PC-3 (cell line): ENCODE data around the gene SYT5. TPM values are rescaled to one million over a fixed set of nuclear protein-coding genes. Genes with fewer than 3 reads are reported as not detected.
"Not testable (repeated sequence)": the region's sequence is repeated elsewhere in the genome, so short reads cannot be mapped to it uniquely, and the experiment has no call there.

Source experiments
- ATAC-seq: fragments of 200-7000 bp; cut with Tn5 transposase; 2 replicates; pipeline ENCODE4 v1.9.1; 2020; ENCODE audit warnings: mild to moderate bottlenecking, moderate library complexity
- BruUV-seq: library from RNA; stranded (reverse); fragments of 400-500 nt; replicated peaks from 2 replicates; lab custom pipeline; 2021; lab: Mats Ljungman, UMichigan
- CTCF ChIA-PET: fragments of 300-600 bp; sonication (Branson Sonifier 250); formaldehyde crosslinking; loops from one replicate; lab custom pipeline; 2022; ENCODE audit warnings: antibody characterized with exemption; lab: Charles Lee
- POLR2A ChIA-PET: fragments of 300-600 bp; sonication (Branson Sonifier 250); formaldehyde crosslinking; loops from one replicate; lab custom pipeline; 2022; ENCODE audit warnings: antibody characterized with exemption; ENCODE audit not compliant: unreplicated experiment; lab: Charles Lee
- DNase-seq: peaks from one replicate; pipeline ENCODE4 v3.0.0-alpha.2; 2015
- H2AFZ ChIP-seq: fragments of 300-600 bp; sonication (generic); 2 replicates; pipeline ENCODE4 v1.6.0; 2016; ENCODE audit warnings: antibody characterized with exemption, low read length
- H3F3A ChIP-seq: fragments of 300-600 bp; sonication (generic); one replicate; pipeline ENCODE4 v1.6.0; 2017; ENCODE audit warnings: antibody characterized with exemption, low read length, control low read depth, mild to moderate bottlenecking; ENCODE audit not compliant: unreplicated experiment
- H3K27ac ChIP-seq: fragments of 300-600 bp; sonication (generic); 2 replicates; pipeline ENCODE4 v1.5.1; 2016; ENCODE audit warnings: mild to moderate bottlenecking, low read length
- H3K27me3 ChIP-seq: fragments of 300-600 bp; sonication (generic); 2 replicates; pipeline ENCODE4 v1.6.1; 2016; ENCODE audit warnings: low read length, mixed read lengths
- H3K36me3 ChIP-seq: fragments of 300-600 bp; sonication (generic); 2 replicates; pipeline ENCODE4 v1.6.1; 2016; ENCODE audit warnings: low read depth, mixed run types, low read length, mixed read lengths
- H3K4me1 ChIP-seq: fragments of 300-600 bp; sonication (generic); 2 replicates; pipeline ENCODE4 v1.5.1; 2016; ENCODE audit warnings: low read length; ENCODE audit not compliant: insufficient read depth
- H3K4me2 ChIP-seq: fragments of 300-600 bp; sonication (generic); 2 replicates; pipeline ENCODE4 v1.6.0; 2016; ENCODE audit warnings: low read length
- H3K4me3 ChIP-seq: fragments of 300-600 bp; sonication (generic); 2 replicates; pipeline ENCODE4 v1.5.1; 2016; ENCODE audit warnings: mild to moderate bottlenecking, low read length, mixed read lengths
- H3K79me2 ChIP-seq: fragments of 300-600 bp; sonication (generic); 2 replicates; pipeline ENCODE4 v1.6.1; 2017; ENCODE audit warnings: low read length, mixed read lengths
- H3K9ac ChIP-seq: fragments of 300-600 bp; sonication (generic); 2 replicates; pipeline ENCODE4 v1.6.0; 2016; ENCODE audit warnings: mild to moderate bottlenecking, low read length
- H3K9me2 ChIP-seq: fragments of 300-600 bp; sonication (generic); replicated peaks from 2 replicates; pipeline ENCODE4 v1.6.1; 2016; ENCODE audit warnings: mixed run types, low read length, mixed read lengths
- H3K9me3 ChIP-seq: fragments of 300-600 bp; sonication (generic); 2 replicates; pipeline ENCODE4 v1.6.1; 2016; ENCODE audit warnings: low read length, mixed read lengths
- H4K20me1 ChIP-seq: fragments of 300-600 bp; sonication (generic); 2 replicates; pipeline ENCODE4 v1.6.1; 2016; ENCODE audit warnings: low read length, mixed read lengths
- CTCF ChIP-seq: fragments of 300-600 bp; sonication (generic); conservative IDR thresholded peaks from 2 replicates; pipeline ENCODE4 v1.5.1; 2017; ENCODE audit warnings: antibody characterized with exemption, low read depth, mild to moderate bottlenecking, low read length
- EZH2 ChIP-seq: fragments of 300-600 bp; sonication (generic); IDR thresholded peaks from one replicate; pipeline ENCODE4 v1.6.1; 2017; ENCODE audit warnings: antibody characterized with exemption, mild to moderate bottlenecking, low read length; ENCODE audit not compliant: unreplicated experiment
- EZH2phosphoT487 ChIP-seq: fragments of 300-600 bp; sonication (generic); IDR thresholded peaks from 2 replicates; pipeline ENCODE4 v1.6.1; 2018; ENCODE audit warnings: mild to moderate bottlenecking, antibody characterized with exemption, low read length, borderline replicate concordance
- intact Hi-C: fragments of 100-400 bp; cut with micrococcal nuclease; formaldehyde crosslinking; loops from 2 replicates; pipeline ENCODE4 v1.9.0; 2023
- total RNA-seq: library from RNA; depleted of rRNA; stranded (reverse); fragments of >200 nt; gene quantifications from 2 replicates; pipeline ENCODE4 v1.2.3, GENCODE V29; 2014

Gene SYT5
- total RNA-seq, 1 experiment from 2014 or later, result 2.5 TPM

GRCh38 chr19:55225415-55225958 lies 45.4 kb upstream of the SYT5 start:
- no TSS peak for BruUV-seq
- Histone ChIP-seq H4K20me1 (no peaks in the 10 kb centered on the region), H3K4me2 (no peak overlapping the region), H3K9ac (no peak overlapping the region), H3K36me3 (peaks cover 14% of the 10 kb centered on the region; the same call in 1 of the 2 replicates), H3K9me3 (no peaks in the 10 kb centered on the region), H3K4me3 (no peak overlapping the region), H3K27ac (no peak overlapping the region), H3K9me2 (no peaks in the 10 kb centered on the region), H3K27me3 (no peaks in the 10 kb centered on the region), H3K79me2 (no peaks in the 10 kb centered on the region), H3F3A (no peaks in the 10 kb centered on the region), H2AFZ (no peak overlapping the region), H3K4me1 (no peaks in the 10 kb centered on the region)
- intact Hi-C loops, result no loop called here
- CTCF ChIA-PET, result no interaction called here
- TF ChIP-seq CTCF, result no peak
- TF ChIP-seq EZH2phosphoT487, result no peak
- no peak for TF ChIP-seq EZH2
- ATAC-seq (no peak), DNase-seq (no peak)
- POLR2A ChIA-PET, result no interaction called here

GRCh38 chr19:55224679-55225414 lies 44.8 kb upstream of the SYT5 start:
- peaks cover 14% of the 10 kb centered on the region; the same call in 1 of the 2 replicates for H3K36me3 ChIP-seq
- BruUV-seq, H3K9me2 ChIP-seq, ATAC-seq, H3F3A ChIP-seq, H3K4me1 ChIP-seq, CTCF ChIA-PET, POLR2A ChIA-PET, H3K27me3 ChIP-seq, DNase-seq, H3K9me3 ChIP-seq, H3K79me2 ChIP-seq, H3K9ac ChIP-seq, intact Hi-C loops, H3K4me2 ChIP-seq, H3K27ac ChIP-seq, H4K20me1 ChIP-seq, H2AFZ ChIP-seq, H3K4me3 ChIP-seq: not testable (repeated sequence)

- Histone ChIP-seq H3K27ac (no peak overlapping the region), H3F3A (no peaks in the 10 kb centered on the region), H3K27me3 (no peaks in the 10 kb centered on the region), H4K20me1 (no peaks in the 10 kb centered on the region), H2AFZ (no peak overlapping the region), H3K36me3 (peaks cover 11% of the 10 kb centered on the region; the same call in 1 of the 2 replicates), H3K9me3 (no peaks in the 10 kb centered on the region), H3K4me3 (no peak overlapping the region), H3K79me2 (no peaks in the 10 kb centered on the region), H3K4me2 (no peak overlapping the region), H3K4me1 (no peaks in the 10 kb centered on the region), H3K9ac (no peak overlapping the region), H3K9me2 (no peaks in the 10 kb centered on the region)
- no TSS peak for BruUV-seq
- intact Hi-C loops, result no loop called here
- CTCF ChIA-PET, result no interaction called here
- DNase-seq (no peak), ATAC-seq (peak; percentile 6; the same call in 1 of the 2 replicates)
- POLR2A ChIA-PET, result no interaction called here
- no peak for TF ChIP-seq EZH2
- no peak for TF ChIP-seq EZH2phosphoT487
- no peak for TF ChIP-seq CTCF
Observed at GRCh38 chr19:55224038-55224665, 44.1 kb upstream of the SYT5 start.
